Measurements from ENCODE around the gene ARFGEF3. TPM values are rescaled to one million over a fixed set of nuclear protein-coding genes. Genes with fewer than 3 reads are reported as not detected.

Gene ARFGEF3
- total RNA-seq, 1 experiment from 2014 or later = 20.1 TPM

GRCh38 chr6:138124096-138124495, 37.6 kb upstream of the ARFGEF3 start (continued):
- TF ChIP-seq ZBTB43 (CRISPR knock-in tag; IDR thresholded peaks at IDR 0.05) (no peak), NFE2L1 (CRISPR knock-in tag; IDR thresholded peaks at IDR 0.05) (no peak), GTF2I (CRISPR knock-in tag; conservative IDR thresholded peaks at IDR 0.05) (no peak), SMAD3 (CRISPR knock-in tag; IDR thresholded peaks at IDR 0.05; ENCODE audit: borderline replicate concordance) (no peak), NFYB (CRISPR knock-in tag; conservative IDR thresholded peaks at IDR 0.05; ENCODE audit: low read depth) (no peak)

GRCh38 chr6:138128096-138128495, 33.6 kb upstream of the ARFGEF3 start:
- Mint-ChIP-seq H3K4me3 (no peak overlapping the region), H3K27me3 (ENCODE audit: low read depth) (no peaks in the 10 kb centered on the region), H3K27ac (no peak overlapping the region), H3K36me3 (no peaks in the 10 kb centered on the region), H3K4me1 (peaks cover 5% of the 10 kb centered on the region; the same call in 1 of the 2 replicates), H3K9me3 (peaks cover 11% of the 10 kb centered on the region)
- DNase-seq (ENCODE audit: low spot score) (no peak), ATAC-seq (no peak)
- ChIA-PET CTCF (no interaction called here), POLR2A (no interaction called here)
- TF ChIP-seq ZNF317 (CRISPR knock-in tag; IDR thresholded peaks at IDR 0.05; ENCODE audit: borderline replicate concordance, low read depth) (no peak), ELF4 (CRISPR knock-in tag; IDR thresholded peaks at IDR 0.05; ENCODE audit: low read depth) (no peak), USF2 (CRISPR knock-in tag; IDR thresholded peaks at IDR 0.05) (no peak), ZNF425 (CRISPR knock-in tag; conservative IDR thresholded peaks at IDR 0.05) (no peak), OVOL2 (CRISPR knock-in tag; IDR thresholded peaks at IDR 0.05; ENCODE audit: borderline replicate concordance) (no peak), JAZF1 (CRISPR knock-in tag; IDR thresholded peaks at IDR 0.05) (no peak), ZBTB21 (CRISPR knock-in tag; IDR thresholded peaks at IDR 0.05; ENCODE audit: borderline replicate concordance) (no peak), GTF2I (CRISPR knock-in tag; conservative IDR thresholded peaks at IDR 0.05) (no peak), ATF3 (CRISPR knock-in tag; conservative IDR thresholded peaks at IDR 0.05) (no peak), ZNF416 (CRISPR knock-in tag; IDR thresholded peaks at IDR 0.05) (no peak), TEAD4 (CRISPR knock-in tag; IDR thresholded peaks at IDR 0.05) (no peak), ZNF219 (CRISPR knock-in tag; IDR thresholded peaks at IDR 0.05; ENCODE audit: borderline replicate concordance) (no peak), SMAD3 (CRISPR knock-in tag; IDR thresholded peaks at IDR 0.05; ENCODE audit: borderline replicate concordance) (no peak), PREB (CRISPR knock-in tag; IDR thresholded peaks at IDR 0.05; ENCODE audit: borderline replicate concordance) (no peak), ZNF423 (CRISPR knock-in tag; IDR thresholded peaks at IDR 0.05) (no peak), KAT7 (CRISPR knock-in tag; IDR thresholded peaks at IDR 0.05; ENCODE audit: borderline replicate concordance) (no peak), SMAD4 (CRISPR knock-in tag; IDR thresholded peaks at IDR 0.05) (no peak), USF1 (CRISPR knock-in tag; IDR thresholded peaks at IDR 0.05) (no peak), ZNF532 (CRISPR knock-in tag; IDR thresholded peaks at IDR 0.05; ENCODE audit: borderline replicate concordance) (no peak)
